HUES48 (cell line): ENCODE results near the gene LRBA.

ENCODE experiments used
- H3K27ac ChIP-seq: one replicate; pipeline ENCODE4 v1.7.0; 2013; ENCODE audit warnings: low read depth, low read length, inconsistent platforms
- H3K27me3 ChIP-seq: 2 replicates; pipeline ENCODE4 v1.6.1; 2013; ENCODE audit warnings: mild to moderate bottlenecking, low read length; ENCODE audit not compliant: control insufficient read depth, insufficient read depth
- H3K36me3 ChIP-seq: 2 replicates; pipeline ENCODE4 v1.6.1; 2013; ENCODE audit warnings: low read length; ENCODE audit not compliant: control insufficient read depth, insufficient read depth
- H3K4me1 ChIP-seq: 2 replicates; pipeline ENCODE4 v1.6.1; 2013; ENCODE audit warnings: mild to moderate bottlenecking, low read length; ENCODE audit not compliant: control insufficient read depth, insufficient read depth
- H3K4me3 ChIP-seq: 2 replicates; pipeline ENCODE4 v1.5.1; 2013; ENCODE audit warnings: mild to moderate bottlenecking, low read depth, low read length
- H3K9ac ChIP-seq: 2 replicates; pipeline ENCODE4 v1.6.1; 2013; ENCODE audit warnings: mild to moderate bottlenecking, low read depth, low read length, moderate library complexity
- H3K9me3 ChIP-seq: 2 replicates; pipeline ENCODE4 v1.6.1; 2013; ENCODE audit warnings: low read length; ENCODE audit not compliant: control insufficient read depth, insufficient read depth

LRBA gene

DNA sequence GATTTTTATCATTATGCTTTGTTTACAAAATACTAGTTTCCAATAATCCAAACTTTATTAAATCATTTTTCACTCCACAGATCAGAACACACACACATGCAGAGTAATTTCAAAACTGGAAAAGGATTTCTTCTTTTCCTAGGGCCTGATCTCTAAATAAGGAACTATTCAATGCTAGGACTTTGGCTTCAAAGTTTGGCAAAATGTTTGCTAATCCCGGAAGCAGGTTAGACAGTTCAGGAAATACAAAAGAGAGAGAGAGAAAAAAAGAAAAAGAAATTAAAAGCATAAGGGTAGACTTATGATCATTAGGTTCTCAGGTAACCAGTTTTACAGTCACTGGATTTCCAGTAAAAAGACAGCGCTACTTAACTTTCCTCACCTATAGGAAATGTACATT, 725.9 kb downstream of the LRBA start:
- Histone ChIP-seq H3K4me3 (no peak overlapping the region), H3K27me3 (no peaks in the 10 kb centered on the region), H3K27ac (no peak overlapping the region), H3K9me3 (no peaks in the 10 kb centered on the region), H3K36me3 (no peaks in the 10 kb centered on the region), H3K9ac (no peak overlapping the region), H3K4me1 (no peaks in the 10 kb centered on the region)

- Histone ChIP-seq H3K9me3 (no peaks in the 10 kb centered on the region), H3K27ac (no peak overlapping the region), H3K4me1 (no peaks in the 10 kb centered on the region), H3K27me3 (no peaks in the 10 kb centered on the region), H3K4me3 (no peak overlapping the region), H3K36me3 (peaks cover 3% of the 10 kb centered on the region; the same call in 1 of the 2 replicates), H3K9ac (no peak overlapping the region)
Observed at GRCh38 chr4:150286656-150287055, 728.4 kb downstream of the LRBA start.

DNA sequence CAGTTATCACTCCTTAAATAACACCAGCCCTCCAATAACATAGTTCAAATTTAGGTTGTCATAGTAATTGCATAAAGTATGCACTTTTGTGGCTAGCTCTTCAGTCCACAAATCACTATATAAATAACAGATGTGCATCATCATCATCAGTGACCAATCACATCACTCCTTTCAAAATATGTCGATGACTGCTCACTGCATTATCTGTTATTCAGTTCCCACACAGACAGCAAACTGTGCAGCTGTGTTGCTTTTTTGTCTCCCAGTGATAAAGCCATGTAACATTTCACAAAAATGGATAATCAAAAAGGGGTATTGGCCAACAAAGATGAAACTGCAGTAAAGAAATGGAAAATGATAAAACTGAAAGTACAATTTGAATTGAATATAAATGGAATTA, 731.4 kb downstream of the LRBA start:
- no peaks in the 10 kb centered on the region for H3K9me3 ChIP-seq
- no peak overlapping the region for H3K27ac ChIP-seq
- no peak overlapping the region for H3K4me3 ChIP-seq
- H3K36me3 ChIP-seq, result peaks cover 3% of the 10 kb centered on the region; the same call in 1 of the 2 replicates
- H3K27me3 ChIP-seq, result no peaks in the 10 kb centered on the region
- no peaks in the 10 kb centered on the region for H3K4me1 ChIP-seq
- H3K9ac ChIP-seq, result no peak overlapping the region

- no peak overlapping the region for H3K9ac ChIP-seq
- no peaks in the 10 kb centered on the region for H3K27me3 ChIP-seq
- H3K9me3 ChIP-seq, result no peaks in the 10 kb centered on the region
- no peaks in the 10 kb centered on the region for H3K4me1 ChIP-seq
- H3K36me3 ChIP-seq, result peaks cover 3% of the 10 kb centered on the region; the same call in 1 of the 2 replicates
- peak overlapping the region; percentile 54 for H3K27ac ChIP-seq
- no peak overlapping the region for H3K4me3 ChIP-seq
Observed at GRCh38 chr4:150280975-150281374, 734.1 kb downstream of the LRBA start.

DNA sequence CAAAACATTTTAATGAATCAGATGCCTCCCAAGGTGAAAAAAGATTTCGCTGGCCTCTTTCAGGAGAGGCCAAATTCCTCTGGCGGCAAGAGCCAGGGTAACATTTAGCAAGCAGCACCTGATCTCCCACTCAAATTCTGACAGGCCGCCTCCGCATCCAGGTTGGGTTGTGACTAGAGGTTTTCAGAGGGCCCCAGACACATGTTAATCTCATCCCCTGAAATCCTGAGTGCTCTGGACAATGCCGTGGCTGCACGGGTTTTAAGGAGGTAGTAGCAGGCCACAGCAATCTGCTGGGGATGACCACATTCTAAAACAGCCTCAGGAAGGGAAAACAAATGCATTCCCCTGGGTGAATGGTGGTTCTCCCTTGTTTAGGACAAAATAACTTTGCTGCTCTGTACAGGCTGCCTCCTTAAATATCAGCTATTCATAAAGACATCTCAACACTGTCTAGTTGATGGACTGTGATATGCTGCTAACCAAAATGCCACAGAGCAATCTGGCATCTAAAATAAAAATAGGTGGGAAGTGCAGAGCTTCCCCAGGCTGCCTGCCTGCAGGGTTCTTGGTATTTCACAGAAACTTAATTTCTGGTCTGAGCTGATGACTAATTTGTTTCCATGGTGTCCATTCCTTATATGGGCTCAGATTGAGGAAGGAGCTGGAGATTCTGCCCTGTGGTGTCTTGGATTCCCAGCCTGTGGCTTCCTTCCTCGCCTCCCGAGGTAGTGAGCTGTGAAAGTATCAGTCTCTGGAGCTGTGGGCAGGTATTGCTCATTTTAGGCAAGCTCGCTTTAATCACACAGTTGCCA, 734.8 kb downstream of the LRBA start:
- no peak overlapping the region for H3K4me3 ChIP-seq
- H3K27ac ChIP-seq, result peak overlapping the region; percentile 54
- no peak overlapping the region for H3K9ac ChIP-seq
- H3K27me3 ChIP-seq, result no peaks in the 10 kb centered on the region
- peaks cover 3% of the 10 kb centered on the region; the same call in 1 of the 2 replicates for H3K36me3 ChIP-seq
- no peaks in the 10 kb centered on the region for H3K9me3 ChIP-seq
- no peaks in the 10 kb centered on the region for H3K4me1 ChIP-seq

GRCh38 chr4:150278206-150278605, 736.9 kb downstream of the LRBA start:
- Histone ChIP-seq H3K9ac (no peak overlapping the region), H3K9me3 (no peaks in the 10 kb centered on the region), H3K27me3 (no peaks in the 10 kb centered on the region), H3K4me1 (no peaks in the 10 kb centered on the region), H3K4me3 (no peak overlapping the region), H3K36me3 (peaks cover 3% of the 10 kb centered on the region; the same call in 1 of the 2 replicates), H3K27ac (no peak overlapping the region)

GRCh38 chr4:150268444-150268843, 746.6 kb downstream of the LRBA start:
- no peaks in the 10 kb centered on the region for H3K27me3 ChIP-seq
- no peak overlapping the region for H3K4me3 ChIP-seq
- H3K4me1 ChIP-seq, result no peaks in the 10 kb centered on the region; the same call in 1 of the 2 replicates
- H3K9ac ChIP-seq, result no peak overlapping the region
- H3K27ac ChIP-seq, result no peak overlapping the region
- H3K36me3 ChIP-seq, result no peaks in the 10 kb centered on the region
- H3K9me3 ChIP-seq, result no peaks in the 10 kb centered on the region

- Histone ChIP-seq H3K27me3 (no peaks in the 10 kb centered on the region), H3K4me3 (no peak overlapping the region), H3K9me3 (no peaks in the 10 kb centered on the region), H3K27ac (no peak overlapping the region), H3K9ac (no peak overlapping the region), H3K4me1 (no peaks in the 10 kb centered on the region; the same call in 1 of the 2 replicates), H3K36me3 (no peaks in the 10 kb centered on the region)
Observed at GRCh38 chr4:150265806-150266205, 749.3 kb downstream of the LRBA start.

DNA sequence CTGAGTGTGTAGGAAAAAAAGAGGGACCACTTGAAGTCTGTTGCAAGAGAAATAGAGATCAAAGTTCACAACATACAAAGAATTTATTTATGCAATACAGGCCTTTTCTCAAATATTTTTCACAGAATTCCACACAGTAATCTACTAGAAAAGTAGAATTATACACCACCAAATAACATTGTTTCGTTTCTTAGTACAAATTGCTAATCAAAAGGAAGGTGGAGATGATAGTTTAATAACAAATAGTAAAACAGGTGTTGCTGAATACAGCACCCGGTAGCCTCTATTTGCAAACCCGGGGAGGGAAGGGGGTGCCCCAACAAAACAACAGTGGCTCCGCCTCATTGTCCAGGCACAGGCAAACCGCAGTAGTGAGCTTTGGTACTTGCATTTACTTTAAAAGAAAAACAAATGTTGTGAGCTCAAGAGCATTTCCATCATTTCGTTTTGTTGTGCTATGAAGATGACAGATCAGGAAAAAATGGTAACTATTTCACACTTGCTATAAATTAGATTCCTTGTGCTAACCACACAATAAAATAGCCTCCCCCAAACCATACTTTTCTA, 750.4 kb downstream of the LRBA start:
- Histone ChIP-seq H3K27me3 (no peaks in the 10 kb centered on the region), H3K4me3 (no peak overlapping the region), H3K4me1 (no peaks in the 10 kb centered on the region; the same call in 1 of the 2 replicates), H3K36me3 (no peaks in the 10 kb centered on the region), H3K27ac (no peak overlapping the region), H3K9me3 (no peaks in the 10 kb centered on the region), H3K9ac (no peak overlapping the region)

GRCh38 chr4:150262611-150263010, 752.5 kb downstream of the LRBA start:
- Histone ChIP-seq H3K9ac (no peak overlapping the region), H3K36me3 (no peaks in the 10 kb centered on the region), H3K27me3 (no peaks in the 10 kb centered on the region), H3K27ac (no peak overlapping the region), H3K4me3 (no peak overlapping the region), H3K9me3 (no peaks in the 10 kb centered on the region), H3K4me1 (peaks cover under 1% of the 10 kb centered on the region; the same call in 1 of the 2 replicates)

GRCh38 chr4:150261571-150261970, 753.5 kb downstream of the LRBA start:
- no peaks in the 10 kb centered on the region for H3K9me3 ChIP-seq
- H3K36me3 ChIP-seq, result no peaks in the 10 kb centered on the region
- no peak overlapping the region for H3K4me3 ChIP-seq
- no peak overlapping the region for H3K27ac ChIP-seq
- peaks cover 10% of the 10 kb centered on the region for H3K4me1 ChIP-seq
- H3K9ac ChIP-seq, result no peak overlapping the region
- no peaks in the 10 kb centered on the region for H3K27me3 ChIP-seq
